Measurements from ENCODE around the gene MAGIX.
"Not testable (repeated sequence)": the region's sequence is repeated elsewhere in the genome, so short reads cannot be mapped to it uniquely, and the experiment has no call there.

The MAGIX gene

DNA sequence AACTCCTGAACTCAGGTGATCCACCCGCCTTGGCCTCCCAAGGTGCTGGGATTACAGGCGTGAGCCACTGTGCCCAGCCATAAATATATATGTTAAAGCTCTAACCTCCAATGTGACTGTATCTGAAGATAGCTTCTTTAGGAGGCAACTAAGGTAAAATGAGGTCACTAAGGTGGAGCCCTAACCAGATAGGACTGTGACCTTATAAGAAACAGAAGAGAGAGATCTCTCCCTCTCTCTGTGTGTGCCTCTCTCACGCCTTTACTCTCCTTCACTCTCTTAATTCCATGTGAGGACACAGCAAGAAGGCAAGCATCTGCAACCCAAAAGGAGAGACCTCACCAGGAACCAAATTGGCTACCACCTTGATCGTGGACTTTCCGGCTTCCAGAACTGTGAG lies 926 bp upstream of the MAGIX start:
- DNase-seq (ENCODE audit: low read depth) = no peak

DNA sequence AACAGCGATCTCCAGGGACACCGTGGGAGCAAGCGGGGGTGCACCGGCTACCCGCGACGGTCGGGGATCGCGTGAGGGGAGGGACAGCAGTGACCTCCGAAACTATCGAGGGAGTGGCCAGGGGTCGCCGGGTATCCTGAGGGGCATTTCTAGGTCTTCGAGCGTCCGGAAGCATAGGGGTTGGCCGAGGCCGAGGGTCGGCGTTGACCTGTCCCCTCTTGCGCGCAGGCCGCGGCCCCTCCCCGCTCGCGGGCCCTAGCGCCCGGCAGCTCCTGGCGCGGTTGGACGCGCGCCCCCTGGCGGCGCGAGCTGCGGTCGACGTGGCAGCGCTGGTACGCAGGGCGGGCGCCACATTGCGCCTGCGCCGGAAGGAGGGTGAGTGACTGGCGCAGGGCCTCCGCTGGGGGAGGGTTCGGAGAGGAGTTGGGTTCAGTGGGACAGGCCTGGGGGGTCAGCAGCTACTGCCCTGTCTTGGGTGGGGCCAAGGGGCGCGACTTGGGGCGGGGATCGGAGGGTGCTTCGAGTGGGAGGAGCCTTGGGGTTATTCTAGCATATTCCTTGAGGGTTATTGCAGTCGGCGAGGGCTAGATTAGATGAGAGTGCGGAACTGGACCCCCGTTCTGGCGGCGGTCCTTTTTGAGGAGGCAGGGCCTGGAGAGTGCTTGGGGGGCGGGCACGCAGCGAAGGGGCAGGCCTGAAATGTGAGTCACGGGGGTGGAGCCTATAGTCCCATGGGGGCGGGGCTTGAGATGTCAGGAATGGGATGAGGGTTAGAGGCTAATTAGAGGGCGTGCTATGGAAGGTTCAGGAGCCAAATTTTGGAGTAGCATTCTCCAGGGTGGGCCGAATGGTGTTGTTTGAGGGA lies 1.2 kb downstream of the MAGIX start:
- DNase-seq (ENCODE audit: low read depth) = peak; percentile 77

DNA sequence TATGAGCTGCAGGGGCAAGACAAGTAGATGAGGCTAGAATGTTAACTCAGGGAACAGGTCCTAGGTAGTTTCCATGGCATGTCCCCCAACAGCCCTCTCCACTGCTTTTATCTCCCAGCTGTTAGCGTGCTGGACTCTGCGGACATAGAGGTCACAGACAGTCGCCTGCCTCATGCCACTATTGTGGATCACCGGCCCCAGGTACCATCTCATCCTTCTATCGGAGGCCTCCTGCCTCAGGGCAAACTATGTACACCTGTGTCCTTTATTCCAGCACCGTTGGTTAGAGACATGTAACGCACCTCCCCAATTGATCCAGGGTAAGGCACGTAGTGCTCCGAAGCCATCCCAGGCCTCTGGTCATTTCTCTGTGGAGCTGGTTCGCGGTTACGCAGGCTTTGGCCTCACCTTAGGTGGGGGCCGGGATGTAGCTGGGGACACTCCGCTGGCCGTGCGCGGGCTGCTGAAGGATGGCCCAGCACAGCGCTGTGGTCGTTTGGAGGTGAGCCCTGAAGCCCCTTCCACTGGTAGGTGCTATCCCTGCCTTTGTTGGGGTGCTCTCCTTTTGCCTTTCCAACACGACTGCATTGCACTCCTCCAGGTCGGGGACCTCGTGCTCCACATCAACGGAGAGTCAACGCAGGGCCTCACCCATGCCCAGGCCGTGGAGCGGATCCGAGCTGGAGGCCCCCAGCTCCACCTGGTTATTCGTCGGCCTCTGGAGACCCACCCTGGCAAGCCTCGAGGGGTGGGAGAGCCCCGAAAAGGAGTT lies 2.2 kb downstream of the MAGIX start:
- no peak for DNase-seq (ENCODE audit: low read depth)

DNA sequence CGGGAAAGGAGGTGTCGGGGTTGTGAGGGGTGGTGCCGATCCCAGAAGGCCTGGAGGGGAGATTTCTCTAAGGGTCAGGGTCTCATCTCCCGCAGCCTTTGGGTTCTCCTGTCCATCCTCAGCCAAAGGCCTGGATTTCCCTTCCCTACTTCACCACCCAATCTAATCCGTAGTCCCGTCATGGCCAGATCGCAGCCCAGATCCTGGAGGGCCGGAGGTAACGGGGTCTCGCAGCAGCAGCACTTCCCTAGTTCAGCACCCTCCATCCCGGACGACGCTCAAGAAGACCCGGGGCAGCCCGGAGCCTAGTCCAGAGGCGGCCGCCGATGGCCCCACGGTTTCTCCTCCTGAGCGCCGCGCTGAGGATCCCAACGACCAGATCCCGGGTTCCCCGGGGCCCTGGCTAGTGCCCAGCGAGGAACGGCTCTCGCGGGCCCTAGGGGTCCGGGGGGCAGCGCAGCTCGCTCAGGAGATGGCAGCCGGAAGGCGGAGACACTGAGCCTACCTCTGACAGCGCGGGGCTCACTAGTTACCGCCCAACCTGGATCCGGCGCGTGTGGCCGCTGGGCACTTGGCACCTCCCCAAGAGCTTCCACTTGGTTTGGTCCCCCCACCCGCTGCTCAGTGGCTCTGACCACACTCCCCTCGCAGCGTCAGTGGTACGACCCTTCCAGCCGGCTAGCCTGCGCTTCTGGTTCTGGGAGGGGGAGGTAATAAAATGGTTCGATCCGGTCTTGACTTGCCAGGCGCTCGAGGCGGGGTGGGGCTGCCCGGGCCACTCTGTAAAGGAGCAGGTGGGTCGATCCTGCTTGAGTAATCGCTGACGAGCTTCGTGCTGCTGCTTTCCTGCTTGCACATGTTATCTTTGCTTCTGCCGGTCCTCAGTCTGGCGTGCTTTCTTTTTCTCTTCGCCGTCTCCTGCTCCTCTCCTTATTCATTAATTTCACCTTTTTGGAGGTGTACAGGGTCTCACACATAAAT lies 3.6 kb downstream of the MAGIX start:
- peak; percentile 70 for DNase-seq (ENCODE audit: low read depth)

DNA sequence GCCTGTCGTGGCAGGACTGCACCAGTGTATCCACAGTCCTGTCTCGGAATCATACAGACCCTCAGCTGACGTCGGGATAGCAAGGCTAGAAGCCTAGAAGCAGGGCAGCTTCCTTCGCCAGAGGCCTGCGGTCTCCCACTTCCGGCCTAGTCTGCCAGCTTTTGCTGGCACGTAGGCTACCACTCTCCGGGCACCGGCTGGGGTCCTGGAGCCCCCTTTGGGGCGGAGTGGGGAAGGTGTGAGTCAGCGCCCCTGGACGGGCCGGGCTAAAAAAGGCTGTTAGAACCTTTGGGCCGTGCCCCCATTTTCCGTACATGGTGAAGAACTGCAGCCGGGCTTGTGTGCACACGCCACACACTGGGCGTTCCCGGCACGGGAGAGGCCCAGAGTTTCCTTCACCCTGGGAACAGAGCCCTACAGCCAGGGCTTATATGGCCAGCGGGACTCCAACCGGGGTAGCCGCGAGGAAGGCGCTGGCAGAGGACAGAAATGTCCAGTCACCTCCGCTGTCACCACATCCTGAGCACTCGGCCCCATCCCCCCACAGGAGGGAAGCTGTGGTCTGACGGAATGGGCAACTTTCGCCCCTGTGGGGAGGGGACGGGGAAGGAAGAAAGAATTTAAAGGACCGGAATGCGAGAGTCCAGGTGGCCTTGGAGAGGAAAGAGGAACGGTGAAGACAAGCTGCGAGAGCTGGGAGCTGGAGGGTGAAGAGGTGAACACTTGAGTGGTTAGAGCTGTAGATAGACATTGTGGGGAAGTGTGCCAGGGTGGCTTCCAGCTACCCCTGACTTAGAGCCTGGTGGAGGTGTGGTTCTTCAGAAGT lies 4.6 kb downstream of the MAGIX start:
- DNase-seq (ENCODE audit: low read depth) = peak; percentile 78

DNA sequence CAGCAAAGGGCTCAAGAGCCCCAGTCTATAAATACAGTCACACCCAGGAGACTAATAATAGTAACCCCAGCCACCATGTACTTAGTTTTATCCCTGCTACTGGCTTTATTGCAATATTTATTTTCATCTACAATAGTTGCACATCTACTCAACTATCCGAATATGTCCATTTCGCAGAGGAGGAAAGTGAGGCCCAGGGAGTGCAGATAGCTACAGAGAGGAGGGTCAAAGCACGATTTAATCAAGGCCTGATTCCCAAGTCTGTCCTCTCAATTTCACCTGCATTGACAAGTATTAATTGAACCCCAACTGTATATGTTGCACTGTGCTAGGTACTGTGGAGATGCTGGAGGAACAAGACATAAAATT lies 5.2 kb downstream of the MAGIX start:
- no peak for DNase-seq (ENCODE audit: low read depth)

DNA sequence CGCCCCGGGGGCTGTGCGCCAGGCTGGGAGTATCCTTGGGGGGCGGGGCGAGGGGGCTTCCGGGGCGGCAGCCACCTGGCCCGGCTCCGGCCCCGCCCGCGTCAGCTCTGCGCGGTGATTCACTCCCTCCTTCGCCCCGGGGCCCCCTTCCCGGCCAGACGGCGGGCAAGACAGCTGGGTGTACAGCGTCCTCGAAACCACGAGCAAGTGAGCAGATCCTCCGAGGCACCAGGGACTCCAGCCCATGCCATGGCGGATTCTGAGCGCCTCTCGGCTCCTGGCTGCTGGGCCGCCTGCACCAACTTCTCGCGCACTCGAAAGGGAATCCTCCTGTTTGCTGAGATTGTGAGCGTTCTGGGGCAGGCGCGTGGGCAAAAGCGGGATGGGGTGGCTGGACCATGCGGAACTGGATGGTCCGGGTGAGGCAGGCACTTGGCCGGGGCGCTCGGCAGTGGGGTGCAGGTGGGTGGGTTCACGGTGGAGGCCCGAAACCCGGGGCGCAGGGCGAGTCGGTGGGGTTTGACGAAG lies 9.3 kb downstream of the MAGIX start, which contains the start of gene PLP2:
PLP2 (plus strand) TSS at position 147 of the 528 bp plus-strand sequence; CDS start at position 250, 103 bp downstream.
- peak; percentile 39 for DNase-seq (ENCODE audit: low read depth)

DNA sequence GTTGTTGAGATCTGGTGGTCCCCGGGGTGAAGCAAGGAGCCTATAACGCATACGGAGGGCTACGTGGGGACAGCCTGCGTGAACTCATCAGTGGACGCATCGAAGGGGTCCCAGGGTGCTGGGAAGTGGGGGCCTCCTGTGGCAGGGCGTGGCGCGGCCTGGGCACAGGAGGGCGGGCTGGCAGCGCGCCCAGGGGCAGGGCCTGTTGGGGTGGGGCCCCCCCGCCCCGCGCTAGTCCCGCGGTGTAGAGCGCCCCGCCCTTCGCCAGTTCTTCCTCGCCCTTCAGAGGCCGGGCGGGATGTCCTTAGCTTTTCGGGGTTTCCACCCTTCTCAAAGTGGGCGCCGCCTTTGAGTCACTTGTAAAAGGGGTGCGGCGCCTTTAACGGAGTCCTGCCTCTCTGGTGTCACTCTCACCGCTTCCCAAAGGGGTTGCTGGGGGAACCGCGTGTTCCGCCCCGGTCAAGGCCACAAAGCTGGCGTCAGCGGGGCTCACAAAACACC lies 9.8 kb downstream of the MAGIX start:
- peak; percentile 26 for DNase-seq (ENCODE audit: low read depth)

DNA sequence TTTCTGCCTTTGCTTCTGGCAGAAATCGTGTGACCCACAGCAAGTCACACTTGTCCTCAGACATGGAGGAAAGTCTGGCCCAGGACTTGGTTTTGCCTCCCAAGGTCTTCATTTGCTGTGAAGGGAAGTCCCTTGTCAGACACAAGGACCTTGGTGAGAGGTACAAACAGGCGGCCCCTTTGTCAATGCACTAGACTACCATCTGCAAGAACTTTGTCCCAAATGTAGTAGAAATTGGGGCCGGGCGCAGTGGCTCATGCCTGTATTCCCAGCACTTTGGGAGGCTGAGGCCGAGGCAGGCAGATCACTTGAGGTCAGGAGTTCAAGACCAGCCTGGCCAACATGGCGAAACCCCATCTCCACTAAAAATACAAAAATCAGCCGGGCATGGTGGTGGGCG lies 11.0 kb downstream of the MAGIX start:
- DNase-seq (ENCODE audit: low read depth) = not testable (repeated sequence)

DNA sequence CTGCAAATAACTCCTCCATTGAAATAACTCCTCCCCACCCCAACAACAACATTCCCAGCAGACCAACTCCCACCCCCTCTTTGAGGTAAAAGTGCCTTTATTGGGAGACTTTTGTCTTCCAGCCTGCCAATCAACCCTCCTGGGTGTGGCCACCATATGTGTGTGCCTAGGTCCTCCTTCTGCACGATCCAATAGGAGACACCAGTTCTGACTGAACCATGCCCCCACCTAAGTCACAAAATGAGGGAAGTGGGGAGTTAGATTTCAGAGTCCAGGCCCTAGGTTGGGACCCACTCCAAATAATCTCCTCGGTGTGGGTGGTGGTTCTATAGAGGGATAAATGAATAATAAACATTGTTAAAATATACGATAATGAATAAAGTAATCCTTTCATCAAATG lies 12.2 kb downstream of the MAGIX start:
- no peak for DNase-seq (ENCODE audit: low read depth)

DNA sequence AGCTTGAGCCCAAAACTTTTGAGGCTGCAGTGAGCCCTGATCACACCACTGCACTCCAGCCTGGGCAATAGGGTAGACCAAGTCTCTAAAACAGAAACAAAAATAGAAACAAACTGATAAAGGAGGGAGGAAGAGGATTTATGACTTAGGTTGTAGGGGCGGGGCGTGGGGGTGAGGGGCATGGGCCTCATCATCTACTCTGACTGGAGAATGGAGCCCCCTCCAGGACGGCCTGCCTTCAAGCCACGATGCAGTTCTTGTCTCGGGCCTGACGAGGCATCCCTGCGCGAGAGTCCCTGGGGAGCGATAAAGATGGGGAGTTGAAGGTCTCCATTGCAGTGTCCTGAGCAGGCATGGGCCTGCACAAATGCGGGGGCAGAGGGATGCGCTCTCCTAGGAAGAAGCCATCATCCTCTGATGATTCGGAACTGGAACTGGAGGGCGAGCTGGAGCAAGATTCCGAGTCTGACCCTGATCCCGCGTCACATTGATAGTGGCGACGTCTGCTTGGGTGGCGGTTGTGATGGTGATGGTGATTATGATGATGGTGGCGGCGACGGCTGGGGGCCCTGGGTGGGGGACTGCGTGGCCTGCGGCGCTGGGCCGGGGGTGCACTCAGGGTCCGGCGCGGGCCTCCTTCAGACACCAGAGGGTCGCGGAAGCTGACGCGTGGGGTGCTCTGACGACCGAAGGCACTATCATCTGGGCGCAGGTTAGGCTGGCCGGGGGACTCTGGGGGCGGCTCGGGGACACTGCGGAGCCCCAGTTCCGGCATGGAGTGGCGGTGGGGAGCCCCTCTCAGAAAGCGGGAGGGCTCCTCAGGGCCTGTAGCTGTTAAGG lies 13.1 kb downstream of the MAGIX start:
- no peak for DNase-seq (ENCODE audit: low read depth)

DNA sequence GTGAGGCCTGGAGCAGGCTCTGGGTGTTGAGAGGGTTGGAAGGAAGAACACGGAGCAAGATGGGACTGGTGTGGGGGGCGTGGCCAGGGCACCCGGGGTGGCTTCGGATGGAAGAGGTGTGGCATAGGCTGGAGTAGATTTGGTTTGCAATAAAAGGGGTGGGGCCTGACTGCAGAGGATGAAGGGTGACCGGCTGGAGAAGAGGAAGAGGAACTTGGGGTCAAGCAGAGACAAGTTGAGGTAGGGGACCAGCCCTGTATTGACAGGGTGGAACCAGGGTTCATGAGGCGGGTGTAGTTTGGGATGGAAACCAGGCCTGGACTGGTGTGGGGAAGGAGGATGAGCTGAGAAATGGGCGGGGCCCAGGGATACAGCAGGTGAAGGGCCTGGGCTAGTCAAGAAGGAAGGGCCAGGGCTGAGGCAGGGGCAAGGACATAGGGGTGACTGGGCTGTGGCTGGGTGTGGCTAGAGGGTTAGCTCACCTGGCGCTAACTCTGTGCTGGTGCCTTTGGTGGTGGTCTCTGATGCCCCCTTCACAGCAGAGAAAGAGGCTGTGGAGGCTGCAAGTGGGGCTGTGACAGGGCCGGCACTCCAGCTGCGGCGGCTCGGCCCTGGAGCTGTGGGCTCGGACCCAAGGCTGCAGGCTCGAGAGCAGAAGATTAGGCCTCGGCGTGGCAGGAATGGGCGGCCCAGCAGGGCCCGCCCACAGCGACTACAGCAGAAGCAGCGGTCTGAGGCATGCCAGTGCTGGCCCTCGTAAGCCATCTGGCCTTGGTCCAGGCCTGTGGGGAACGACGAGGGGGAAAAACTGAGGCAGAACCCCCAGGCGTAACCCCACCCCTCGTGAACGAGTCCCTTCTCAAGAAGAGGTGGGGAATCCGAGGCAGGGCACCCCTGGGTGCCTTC lies 14.1 kb downstream of the MAGIX start:
- peak; percentile 28 for DNase-seq (ENCODE audit: low read depth)

DNA sequence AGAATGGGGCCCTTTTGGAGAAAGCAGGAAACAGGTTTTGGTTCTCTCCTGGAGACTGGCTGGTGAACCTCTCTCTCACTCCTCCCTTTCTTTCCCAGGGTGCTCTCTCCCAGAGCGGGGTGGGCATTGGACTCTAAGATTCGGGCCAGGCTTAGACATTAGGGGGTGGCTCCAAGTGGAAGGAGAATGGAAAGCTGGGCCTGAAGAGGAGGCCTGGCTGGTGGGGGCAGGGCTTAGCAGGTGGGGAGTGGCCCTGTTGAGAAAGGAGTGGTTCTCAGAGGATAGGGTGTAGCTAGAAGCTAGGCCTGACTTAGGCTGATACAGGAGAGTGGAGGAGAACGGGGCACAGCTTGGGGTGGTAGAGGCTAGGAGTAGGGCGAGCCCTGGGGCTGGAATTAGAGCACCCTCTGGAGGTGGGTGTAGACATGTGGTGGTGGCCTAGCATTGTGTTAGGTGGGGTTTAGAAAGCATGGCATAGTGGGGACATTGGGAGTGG lies 14.8 kb downstream of the MAGIX start:
- DNase-seq (ENCODE audit: low read depth) = peak; percentile 24

DNA sequence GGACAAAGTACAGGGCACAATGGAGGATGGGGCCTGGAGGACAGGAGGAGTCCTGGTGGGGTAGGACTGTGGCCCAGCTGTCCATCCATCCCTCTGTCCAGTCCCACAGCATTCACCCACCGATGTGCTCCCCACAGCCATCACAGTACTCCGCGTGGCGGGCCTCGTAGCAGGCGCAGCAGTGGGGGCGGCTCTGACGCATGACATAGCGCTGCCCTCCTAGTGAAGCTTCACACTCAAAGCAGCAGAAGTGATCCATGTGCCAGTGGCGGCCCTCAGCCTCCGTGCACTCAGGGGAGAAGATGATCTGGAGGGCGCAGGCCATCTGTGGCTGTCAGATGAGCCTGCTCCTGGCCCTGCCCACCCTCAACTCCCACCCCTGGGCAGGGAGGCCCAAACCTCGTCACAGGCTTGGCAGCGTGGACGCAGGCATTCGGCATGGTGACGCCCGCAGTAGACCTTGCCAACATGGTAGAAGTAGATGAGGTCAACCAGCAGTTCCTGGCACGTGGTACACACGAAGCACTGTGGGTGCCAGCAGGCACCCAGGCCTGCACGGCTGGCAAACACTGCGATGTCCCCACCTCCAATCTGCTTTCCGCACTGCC lies 15.4 kb downstream of the MAGIX start:
- no peak for DNase-seq (ENCODE audit: low read depth)

DNA sequence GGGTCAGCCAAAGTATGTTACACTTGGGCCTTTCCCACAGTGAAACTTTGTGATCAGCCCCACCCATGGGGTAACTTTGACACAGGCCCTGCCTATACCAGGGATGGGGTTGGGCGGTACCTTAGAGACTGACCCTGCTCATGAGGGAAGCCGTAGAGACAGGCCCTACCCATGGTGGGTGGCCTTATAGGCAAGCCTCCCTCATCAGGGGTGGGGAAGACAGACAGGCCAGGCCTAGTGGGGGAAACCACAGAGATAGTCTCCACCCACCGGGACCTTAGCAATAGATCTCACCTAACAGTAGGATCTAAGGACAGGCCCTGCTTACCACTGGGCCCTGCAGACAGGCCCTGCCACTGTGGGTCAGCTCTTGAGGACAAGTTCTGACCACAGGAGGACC lies 16.0 kb downstream of the MAGIX start:
- DNase-seq (ENCODE audit: low read depth) = no peak

DNA sequence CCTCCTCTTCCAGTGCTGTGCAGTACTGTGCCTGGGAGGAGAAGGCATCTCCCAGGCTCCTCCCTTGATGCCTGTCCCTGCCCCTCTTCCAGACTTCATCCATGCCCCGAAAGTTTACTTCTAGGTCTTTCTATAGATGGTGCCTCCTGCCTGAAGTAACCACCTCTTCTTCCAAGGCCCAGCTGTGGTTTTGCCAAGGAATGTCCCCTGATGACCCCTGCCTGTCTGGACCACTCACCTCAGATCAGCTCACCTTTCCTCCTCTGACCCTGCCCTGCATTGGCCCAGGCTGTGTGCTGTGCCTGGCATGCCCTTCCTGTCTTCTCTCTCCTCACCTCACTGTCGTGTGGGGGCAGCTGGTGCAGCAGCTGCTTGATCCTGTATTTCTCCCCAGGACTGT lies 16.8 kb downstream of the MAGIX start:
- no peak for DNase-seq (ENCODE audit: low read depth)

DNA sequence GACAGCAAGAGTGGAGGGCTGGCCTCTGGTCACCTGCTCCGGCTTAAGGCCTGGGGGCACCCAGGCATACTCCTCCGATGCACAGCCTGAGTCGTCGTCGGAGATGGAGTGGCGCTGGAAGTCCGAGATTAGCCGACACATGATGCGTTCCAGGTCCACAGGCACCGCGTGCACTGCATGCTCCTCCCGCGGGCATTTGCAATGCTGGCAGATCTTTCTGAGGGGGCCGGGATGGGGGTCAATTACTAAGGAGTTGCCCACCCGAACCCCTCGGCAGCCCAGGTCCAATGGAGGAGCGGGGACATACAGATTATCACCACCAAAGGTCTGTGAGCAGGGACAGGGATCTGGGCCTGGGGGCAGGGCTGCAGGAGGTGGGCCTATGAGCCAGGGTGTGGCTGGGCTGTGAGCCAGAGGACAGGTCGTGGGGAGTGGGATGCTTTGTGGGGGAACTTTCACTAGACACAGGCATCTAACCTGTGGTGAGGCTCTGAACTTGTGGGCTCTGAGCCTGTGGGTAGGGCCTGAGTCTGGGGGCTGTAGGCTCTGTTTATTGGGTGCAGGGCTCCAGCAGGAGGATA lies 21.2 kb downstream of the MAGIX start:
- no peak for DNase-seq (ENCODE audit: low read depth)

Measured in amniotic epithelial cell (primary cell).